ENCODE measurements around the gene WNT7B. TPM values are rescaled to one million over a fixed set of nuclear protein-coding genes. Genes with fewer than 3 reads are reported as not detected.

Gene WNT7B
- total RNA-seq, 1 experiment from 2014 or later, result 0.33 TPM

GRCh38 chr22:45948081-45948648, 28.8 kb downstream of the WNT7B start:
- Mint-ChIP-seq H3K4me3 (no peak overlapping the region), H3K27me3 (ENCODE audit: low read depth) (no peaks in the 10 kb centered on the region), H3K36me3 (no peaks in the 10 kb centered on the region), H3K9me3 (no peaks in the 10 kb centered on the region), H3K4me1 (no peaks in the 10 kb centered on the region), H3K27ac (no peak overlapping the region)
- POLR2A ChIA-PET, result no interaction called here
- CTCF ChIA-PET, result interaction anchor here (0.6 to 1.4 kb wide), 4 partner anchors 22 to 955 kb away, joined by 3 to 9 read pairs (median 4); no protein-coding TSS in a partner anchor
- ATAC-seq, result no peak
- DNase-seq (ENCODE audit: low spot score), result no peak
- no peak for TF ChIP-seq CREM (CRISPR knock-in tag; IDR thresholded peaks at IDR 0.05)
- TF ChIP-seq, protein P1, sequence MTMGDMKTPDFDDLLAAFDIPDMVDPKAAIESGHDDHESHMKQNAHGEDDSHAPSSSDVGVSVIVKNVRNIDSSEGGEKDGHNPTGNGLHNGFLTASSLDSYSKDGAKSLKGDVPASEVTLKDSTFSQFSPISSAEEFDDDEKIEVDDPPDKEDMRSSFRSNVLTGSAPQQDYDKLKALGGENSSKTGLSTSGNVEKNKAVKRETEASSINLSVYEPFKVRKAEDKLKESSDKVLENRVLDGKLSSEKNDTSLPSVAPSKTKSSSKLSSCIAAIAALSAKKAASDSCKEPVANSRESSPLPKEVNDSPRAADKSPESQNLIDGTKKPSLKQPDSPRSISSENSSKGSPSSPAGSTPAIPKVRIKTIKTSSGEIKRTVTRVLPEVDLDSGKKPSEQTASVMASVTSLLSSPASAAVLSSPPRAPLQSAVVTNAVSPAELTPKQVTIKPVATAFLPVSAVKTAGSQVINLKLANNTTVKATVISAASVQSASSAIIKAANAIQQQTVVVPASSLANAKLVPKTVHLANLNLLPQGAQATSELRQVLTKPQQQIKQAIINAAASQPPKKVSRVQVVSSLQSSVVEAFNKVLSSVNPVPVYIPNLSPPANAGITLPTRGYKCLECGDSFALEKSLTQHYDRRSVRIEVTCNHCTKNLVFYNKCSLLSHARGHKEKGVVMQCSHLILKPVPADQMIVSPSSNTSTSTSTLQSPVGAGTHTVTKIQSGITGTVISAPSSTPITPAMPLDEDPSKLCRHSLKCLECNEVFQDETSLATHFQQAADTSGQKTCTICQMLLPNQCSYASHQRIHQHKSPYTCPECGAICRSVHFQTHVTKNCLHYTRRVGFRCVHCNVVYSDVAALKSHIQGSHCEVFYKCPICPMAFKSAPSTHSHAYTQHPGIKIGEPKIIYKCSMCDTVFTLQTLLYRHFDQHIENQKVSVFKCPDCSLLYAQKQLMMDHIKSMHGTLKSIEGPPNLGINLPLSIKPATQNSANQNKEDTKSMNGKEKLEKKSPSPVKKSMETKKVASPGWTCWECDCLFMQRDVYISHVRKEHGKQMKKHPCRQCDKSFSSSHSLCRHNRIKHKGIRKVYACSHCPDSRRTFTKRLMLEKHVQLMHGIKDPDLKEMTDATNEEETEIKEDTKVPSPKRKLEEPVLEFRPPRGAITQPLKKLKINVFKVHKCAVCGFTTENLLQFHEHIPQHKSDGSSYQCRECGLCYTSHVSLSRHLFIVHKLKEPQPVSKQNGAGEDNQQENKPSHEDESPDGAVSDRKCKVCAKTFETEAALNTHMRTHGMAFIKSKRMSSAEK (CRISPR knock-in tag; IDR thresholded peaks at IDR 0.05; ENCODE audit: borderline replicate concordance), result no peak
- TF ChIP-seq ZNF317 (CRISPR knock-in tag; IDR thresholded peaks at IDR 0.05; ENCODE audit: borderline replicate concordance, low read depth), result no peak
- TF ChIP-seq FOXK1 (CRISPR knock-in tag; IDR thresholded peaks at IDR 0.05), result no peak
- no peak for TF ChIP-seq SMAD4 (CRISPR knock-in tag; IDR thresholded peaks at IDR 0.05)
- no peak for TF ChIP-seq HMGA2 (CRISPR knock-in tag; IDR thresholded peaks at IDR 0.05)
- TF ChIP-seq ZSCAN18 (CRISPR knock-in tag; IDR thresholded peaks at IDR 0.05), result no peak
- TF ChIP-seq NFATC4 (CRISPR knock-in tag; IDR thresholded peaks at IDR 0.05), result no peak
- TF ChIP-seq ZNF416 (CRISPR knock-in tag; IDR thresholded peaks at IDR 0.05), result no peak
- TF ChIP-seq, protein P2, sequence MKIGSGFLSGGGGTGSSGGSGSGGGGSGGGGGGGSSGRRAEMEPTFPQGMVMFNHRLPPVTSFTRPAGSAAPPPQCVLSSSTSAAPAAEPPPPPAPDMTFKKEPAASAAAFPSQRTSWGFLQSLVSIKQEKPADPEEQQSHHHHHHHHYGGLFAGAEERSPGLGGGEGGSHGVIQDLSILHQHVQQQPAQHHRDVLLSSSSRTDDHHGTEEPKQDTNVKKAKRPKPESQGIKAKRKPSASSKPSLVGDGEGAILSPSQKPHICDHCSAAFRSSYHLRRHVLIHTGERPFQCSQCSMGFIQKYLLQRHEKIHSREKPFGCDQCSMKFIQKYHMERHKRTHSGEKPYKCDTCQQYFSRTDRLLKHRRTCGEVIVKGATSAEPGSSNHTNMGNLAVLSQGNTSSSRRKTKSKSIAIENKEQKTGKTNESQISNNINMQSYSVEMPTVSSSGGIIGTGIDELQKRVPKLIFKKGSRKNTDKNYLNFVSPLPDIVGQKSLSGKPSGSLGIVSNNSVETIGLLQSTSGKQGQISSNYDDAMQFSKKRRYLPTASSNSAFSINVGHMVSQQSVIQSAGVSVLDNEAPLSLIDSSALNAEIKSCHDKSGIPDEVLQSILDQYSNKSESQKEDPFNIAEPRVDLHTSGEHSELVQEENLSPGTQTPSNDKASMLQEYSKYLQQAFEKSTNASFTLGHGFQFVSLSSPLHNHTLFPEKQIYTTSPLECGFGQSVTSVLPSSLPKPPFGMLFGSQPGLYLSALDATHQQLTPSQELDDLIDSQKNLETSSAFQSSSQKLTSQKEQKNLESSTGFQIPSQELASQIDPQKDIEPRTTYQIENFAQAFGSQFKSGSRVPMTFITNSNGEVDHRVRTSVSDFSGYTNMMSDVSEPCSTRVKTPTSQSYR (CRISPR knock-in tag; IDR thresholded peaks at IDR 0.05), result no peak
- no peak for TF ChIP-seq MXD4 (CRISPR knock-in tag; IDR thresholded peaks at IDR 0.05; ENCODE audit: borderline replicate concordance)
- no peak for TF ChIP-seq FOXP4 (CRISPR knock-in tag; IDR thresholded peaks at IDR 0.05)
- TF ChIP-seq, protein P3, sequence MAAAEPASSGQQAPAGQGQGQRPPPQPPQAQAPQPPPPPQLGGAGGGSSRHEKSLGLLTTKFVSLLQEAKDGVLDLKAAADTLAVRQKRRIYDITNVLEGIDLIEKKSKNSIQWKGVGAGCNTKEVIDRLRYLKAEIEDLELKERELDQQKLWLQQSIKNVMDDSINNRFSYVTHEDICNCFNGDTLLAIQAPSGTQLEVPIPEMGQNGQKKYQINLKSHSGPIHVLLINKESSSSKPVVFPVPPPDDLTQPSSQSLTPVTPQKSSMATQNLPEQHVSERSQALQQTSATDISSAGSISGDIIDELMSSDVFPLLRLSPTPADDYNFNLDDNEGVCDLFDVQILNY (CRISPR knock-in tag; IDR thresholded peaks at IDR 0.05), result no peak
- TF ChIP-seq, protein P4, sequence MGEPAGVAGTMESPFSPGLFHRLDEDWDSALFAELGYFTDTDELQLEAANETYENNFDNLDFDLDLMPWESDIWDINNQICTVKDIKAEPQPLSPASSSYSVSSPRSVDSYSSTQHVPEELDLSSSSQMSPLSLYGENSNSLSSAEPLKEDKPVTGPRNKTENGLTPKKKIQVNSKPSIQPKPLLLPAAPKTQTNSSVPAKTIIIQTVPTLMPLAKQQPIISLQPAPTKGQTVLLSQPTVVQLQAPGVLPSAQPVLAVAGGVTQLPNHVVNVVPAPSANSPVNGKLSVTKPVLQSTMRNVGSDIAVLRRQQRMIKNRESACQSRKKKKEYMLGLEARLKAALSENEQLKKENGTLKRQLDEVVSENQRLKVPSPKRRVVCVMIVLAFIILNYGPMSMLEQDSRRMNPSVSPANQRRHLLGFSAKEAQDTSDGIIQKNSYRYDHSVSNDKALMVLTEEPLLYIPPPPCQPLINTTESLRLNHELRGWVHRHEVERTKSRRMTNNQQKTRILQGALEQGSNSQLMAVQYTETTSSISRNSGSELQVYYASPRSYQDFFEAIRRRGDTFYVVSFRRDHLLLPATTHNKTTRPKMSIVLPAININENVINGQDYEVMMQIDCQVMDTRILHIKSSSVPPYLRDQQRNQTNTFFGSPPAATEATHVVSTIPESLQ (CRISPR knock-in tag; IDR thresholded peaks at IDR 0.05), result no peak
- TF ChIP-seq, protein P5, sequence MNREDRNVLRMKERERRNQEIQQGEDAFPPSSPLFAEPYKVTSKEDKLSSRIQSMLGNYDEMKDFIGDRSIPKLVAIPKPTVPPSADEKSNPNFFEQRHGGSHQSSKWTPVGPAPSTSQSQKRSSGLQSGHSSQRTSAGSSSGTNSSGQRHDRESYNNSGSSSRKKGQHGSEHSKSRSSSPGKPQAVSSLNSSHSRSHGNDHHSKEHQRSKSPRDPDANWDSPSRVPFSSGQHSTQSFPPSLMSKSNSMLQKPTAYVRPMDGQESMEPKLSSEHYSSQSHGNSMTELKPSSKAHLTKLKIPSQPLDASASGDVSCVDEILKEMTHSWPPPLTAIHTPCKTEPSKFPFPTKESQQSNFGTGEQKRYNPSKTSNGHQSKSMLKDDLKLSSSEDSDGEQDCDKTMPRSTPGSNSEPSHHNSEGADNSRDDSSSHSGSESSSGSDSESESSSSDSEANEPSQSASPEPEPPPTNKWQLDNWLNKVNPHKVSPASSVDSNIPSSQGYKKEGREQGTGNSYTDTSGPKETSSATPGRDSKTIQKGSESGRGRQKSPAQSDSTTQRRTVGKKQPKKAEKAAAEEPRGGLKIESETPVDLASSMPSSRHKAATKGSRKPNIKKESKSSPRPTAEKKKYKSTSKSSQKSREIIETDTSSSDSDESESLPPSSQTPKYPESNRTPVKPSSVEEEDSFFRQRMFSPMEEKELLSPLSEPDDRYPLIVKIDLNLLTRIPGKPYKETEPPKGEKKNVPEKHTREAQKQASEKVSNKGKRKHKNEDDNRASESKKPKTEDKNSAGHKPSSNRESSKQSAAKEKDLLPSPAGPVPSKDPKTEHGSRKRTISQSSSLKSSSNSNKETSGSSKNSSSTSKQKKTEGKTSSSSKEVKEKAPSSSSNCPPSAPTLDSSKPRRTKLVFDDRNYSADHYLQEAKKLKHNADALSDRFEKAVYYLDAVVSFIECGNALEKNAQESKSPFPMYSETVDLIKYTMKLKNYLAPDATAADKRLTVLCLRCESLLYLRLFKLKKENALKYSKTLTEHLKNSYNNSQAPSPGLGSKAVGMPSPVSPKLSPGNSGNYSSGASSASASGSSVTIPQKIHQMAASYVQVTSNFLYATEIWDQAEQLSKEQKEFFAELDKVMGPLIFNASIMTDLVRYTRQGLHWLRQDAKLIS (CRISPR knock-in tag; IDR thresholded peaks at IDR 0.05; ENCODE audit: borderline replicate concordance), result no peak
- TF ChIP-seq ESRRA (CRISPR knock-in tag; IDR thresholded peaks at IDR 0.05; ENCODE audit: borderline replicate concordance), result no peak
- no peak for TF ChIP-seq ATF1 (CRISPR knock-in tag; IDR thresholded peaks at IDR 0.05)
- TF ChIP-seq CTCF (IDR thresholded peaks at IDR 0.05), result no peak
